Brain microvascular endothelial cell (primary cell): ENCODE results near the gene AKT1S1.

Experiments used
- DNase-seq: peaks from one replicate; pipeline ENCODE4 v3.0.0-alpha.2; 2020
- H3K27ac ChIP-seq: fragments of 250-450 bp; sonication (Bioruptor Pico); 2 replicates; pipeline ENCODE4 v1.5.1; 2020; ENCODE audit warnings: mild to moderate bottlenecking, moderate library complexity
- H3K27me3 ChIP-seq: fragments of 250-450 bp; sonication (Bioruptor Pico); replicated peaks from 2 replicates; pipeline ENCODE4 v1.5.1; 2020; ENCODE audit warnings: mild to moderate bottlenecking
- H3K36me3 ChIP-seq: fragments of 250-450 bp; sonication (Bioruptor Pico); replicated peaks from 2 replicates; pipeline ENCODE4 v1.5.1; 2020; ENCODE audit warnings: mild to moderate bottlenecking
- H3K4me3 ChIP-seq: 2 replicates; pipeline ENCODE4 v1.5.1; 2011; ENCODE audit warnings: low read depth, mild to moderate bottlenecking, control low read depth, low read length, moderate library complexity
- in situ Hi-C: cut with HindIII; loops from 2 replicates; pipeline ENCODE4 v1.10.0; 2017; ENCODE audit warnings: low sequenced_read_pairs, low pct_ligation_motif_present
- TF ChIP-seq, protein P1 (sequence below): IDR thresholded peaks from 2 replicates; pipeline ENCODE4 v1.5.1; 2011; ENCODE audit warnings: low read depth, mild to moderate bottlenecking, moderate library complexity, low read length, control low read depth, inconsistent platforms; ENCODE audit errors: missing control alignments

Gene AKT1S1

DNA sequence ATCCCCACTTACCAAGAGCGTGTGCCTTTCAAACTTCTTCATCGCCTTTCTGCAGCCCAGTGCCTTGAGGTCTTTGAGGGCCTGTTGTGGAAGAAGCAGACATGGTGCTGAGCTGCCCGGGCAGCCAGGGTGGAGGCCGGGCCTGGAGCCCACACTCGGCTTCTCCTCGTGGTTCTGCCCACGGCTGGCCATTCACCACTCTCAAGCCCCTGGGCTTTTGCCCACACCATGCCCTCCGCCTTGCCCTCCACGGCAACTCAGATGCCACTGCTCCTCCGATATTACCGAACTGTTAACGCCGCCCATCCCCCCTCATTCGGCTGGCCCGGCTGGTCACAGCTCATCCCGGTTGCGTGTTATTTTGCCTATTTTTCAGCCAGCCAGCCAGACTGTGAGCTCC, 14.2 kb upstream of the AKT1S1 start:
- in situ Hi-C loops: no loop called here
- no peak for DNase-seq
- Histone ChIP-seq H3K36me3 (peaks cover 3% of the 10 kb centered on the region), H3K27me3 (no peaks in the 10 kb centered on the region), H3K4me3 (no peak overlapping the region), H3K27ac (no peak overlapping the region)
- TF ChIP-seq, protein P1, sequence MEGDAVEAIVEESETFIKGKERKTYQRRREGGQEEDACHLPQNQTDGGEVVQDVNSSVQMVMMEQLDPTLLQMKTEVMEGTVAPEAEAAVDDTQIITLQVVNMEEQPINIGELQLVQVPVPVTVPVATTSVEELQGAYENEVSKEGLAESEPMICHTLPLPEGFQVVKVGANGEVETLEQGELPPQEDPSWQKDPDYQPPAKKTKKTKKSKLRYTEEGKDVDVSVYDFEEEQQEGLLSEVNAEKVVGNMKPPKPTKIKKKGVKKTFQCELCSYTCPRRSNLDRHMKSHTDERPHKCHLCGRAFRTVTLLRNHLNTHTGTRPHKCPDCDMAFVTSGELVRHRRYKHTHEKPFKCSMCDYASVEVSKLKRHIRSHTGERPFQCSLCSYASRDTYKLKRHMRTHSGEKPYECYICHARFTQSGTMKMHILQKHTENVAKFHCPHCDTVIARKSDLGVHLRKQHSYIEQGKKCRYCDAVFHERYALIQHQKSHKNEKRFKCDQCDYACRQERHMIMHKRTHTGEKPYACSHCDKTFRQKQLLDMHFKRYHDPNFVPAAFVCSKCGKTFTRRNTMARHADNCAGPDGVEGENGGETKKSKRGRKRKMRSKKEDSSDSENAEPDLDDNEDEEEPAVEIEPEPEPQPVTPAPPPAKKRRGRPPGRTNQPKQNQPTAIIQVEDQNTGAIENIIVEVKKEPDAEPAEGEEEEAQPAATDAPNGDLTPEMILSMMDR: no peak

DNA sequence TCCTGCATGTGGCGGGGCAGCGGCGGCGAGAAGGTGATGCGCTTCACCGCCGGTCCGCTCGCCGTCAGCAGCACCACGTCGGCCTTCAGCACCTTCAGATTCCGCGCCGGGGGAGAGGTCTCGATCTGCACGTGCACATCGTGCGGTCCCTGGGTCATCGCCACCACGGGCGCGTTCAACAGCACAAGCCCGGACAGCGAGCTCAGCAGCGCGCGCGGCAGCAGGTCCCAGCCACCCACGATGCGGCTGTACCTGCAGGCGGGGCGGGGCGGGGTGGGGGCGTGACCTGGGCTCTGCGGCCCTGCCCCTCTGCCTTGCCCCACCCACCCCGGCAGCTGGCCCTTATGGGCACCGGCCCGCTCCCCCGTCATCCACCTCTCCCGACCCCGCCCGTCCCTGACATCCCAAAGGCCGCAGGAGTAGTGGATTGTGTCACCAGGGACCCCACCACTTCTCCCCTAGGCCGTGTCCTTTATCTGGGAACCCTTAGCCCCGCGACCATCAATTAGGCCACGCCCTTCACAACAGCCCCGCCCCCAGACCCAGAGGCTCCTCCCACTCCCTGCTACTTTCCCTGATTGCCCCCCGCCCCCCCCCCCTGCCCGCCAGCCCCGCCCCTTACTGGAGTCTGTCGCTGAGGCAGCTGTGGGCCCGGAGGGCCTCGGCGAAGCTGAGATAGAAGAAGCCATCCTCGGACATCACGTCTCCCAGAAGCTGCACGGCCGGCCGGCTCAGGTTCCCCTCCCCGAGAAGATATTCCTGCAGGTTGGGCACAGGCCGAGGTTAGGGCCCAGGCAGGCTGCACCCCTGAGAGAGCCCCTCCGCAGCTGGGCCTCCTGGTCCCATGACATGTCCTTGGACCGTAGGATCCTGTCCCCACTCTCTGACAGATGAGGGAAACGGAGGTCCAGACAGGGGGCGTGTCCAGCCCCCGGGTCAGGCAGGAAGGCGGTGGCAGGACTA, 13.5 kb upstream of the AKT1S1 start:
- DNase-seq: no peak
- Histone ChIP-seq H3K4me3 (peak overlapping the region; percentile 5), H3K27ac (no peak overlapping the region), H3K36me3 (peaks cover 3% of the 10 kb centered on the region), H3K27me3 (no peaks in the 10 kb centered on the region)
- TF ChIP-seq, protein P1: no peak
- in situ Hi-C loops: no loop called here

DNA sequence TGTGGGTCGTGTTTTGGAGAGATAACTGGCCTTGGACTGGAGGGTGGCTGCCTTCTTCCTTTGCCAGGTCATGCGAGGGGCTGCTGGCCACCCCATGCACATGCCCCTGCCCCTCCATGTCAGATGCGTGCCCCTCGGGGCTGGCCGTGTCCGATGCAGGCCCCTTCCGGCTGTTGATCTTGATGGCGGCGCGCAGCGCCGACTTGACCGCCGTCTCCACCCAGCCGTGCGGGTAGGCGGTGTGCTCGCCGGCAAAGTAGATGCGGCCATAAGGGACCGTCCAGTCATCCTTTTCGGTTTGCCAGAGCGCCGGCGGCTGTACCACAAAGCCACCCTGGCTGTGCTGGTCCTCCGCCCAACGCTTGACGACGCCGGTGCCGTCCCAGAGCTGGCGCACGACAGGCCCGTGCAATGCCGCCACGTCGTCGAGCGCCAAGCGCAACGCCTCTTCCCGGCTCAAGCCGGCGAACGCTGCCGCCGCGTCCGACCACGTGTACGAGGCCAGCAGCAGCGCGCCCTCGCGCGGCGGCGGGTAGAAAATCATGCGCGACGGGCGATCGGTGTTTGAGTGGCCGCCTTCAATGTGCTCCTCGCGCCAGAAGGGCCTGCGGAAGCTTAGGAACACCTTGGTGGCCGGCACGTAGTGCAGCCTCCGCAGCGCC, 12.7 kb upstream of the AKT1S1 start:
- in situ Hi-C loops: no loop called here
- peak; percentile 60 for DNase-seq
- no peak overlapping the region for H3K27ac ChIP-seq
- peaks cover 5% of the 10 kb centered on the region for H3K36me3 ChIP-seq
- no peaks in the 10 kb centered on the region for H3K27me3 ChIP-seq
- H3K4me3 ChIP-seq: peak overlapping the region; percentile 5
- TF ChIP-seq, protein P1: peak; percentile 72

DNA sequence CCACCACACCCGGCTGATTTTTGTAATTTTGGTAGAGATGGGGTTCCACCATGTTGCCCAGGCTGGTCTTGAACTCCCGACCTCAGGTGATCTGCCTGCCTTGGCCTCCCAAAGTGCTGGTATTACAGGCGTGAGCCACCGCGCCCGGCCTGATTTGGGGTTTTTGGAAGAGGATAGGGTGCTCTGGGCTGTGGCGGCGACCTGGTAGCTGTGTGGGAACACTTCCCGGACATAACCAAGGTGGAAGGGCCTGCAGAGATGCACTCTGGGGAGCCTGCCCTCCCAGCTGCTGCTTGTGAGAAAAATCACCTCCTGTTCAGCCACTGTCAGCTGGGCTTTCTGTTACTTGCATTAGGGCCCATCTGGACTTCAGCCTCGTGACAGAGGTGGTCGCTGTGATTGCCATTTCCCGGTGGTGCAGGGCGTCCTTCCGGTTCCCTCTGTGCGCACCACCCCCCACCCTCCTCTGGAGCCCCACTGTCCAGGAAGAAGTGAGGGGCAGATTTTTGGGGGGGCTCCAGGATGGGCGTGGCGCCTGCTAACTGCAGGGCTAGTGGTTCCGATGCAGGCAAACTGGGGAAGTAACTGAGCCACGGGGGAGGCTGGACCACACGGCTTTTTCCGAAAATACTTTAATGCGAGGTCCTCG, 12.0 kb upstream of the AKT1S1 start:
- no peak overlapping the region for H3K27ac ChIP-seq
- in situ Hi-C loops: no loop called here
- TF ChIP-seq, protein P1: no peak

DNA sequence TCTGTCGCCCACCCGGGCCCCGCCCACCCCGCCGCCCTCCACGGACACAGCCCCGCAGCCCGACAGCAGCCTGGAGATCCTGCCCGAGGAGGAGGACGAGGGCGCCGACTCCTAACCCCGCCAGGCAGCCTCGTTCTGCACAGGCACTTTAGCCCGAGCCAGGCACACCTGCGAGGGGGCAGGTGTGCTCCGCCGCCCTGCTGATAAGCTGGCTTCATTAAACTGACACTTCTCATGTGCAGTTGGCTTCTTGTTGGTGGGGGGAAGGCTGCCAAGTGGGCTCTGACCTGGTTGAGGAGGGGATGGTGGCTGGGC, 11.3 kb upstream of the AKT1S1 start:
- Histone ChIP-seq H3K4me3 (no peak overlapping the region), H3K36me3 (peaks cover 16% of the 10 kb centered on the region)
- TF ChIP-seq, protein P1: no peak

More for the DNA sequence above, 12.0 kb upstream of the AKT1S1 start:
- no peak for DNase-seq
- no peaks in the 10 kb centered on the region for H3K27me3 ChIP-seq
- H3K36me3 ChIP-seq: peaks cover 9% of the 10 kb centered on the region
- no peak overlapping the region for H3K4me3 ChIP-seq

More for the DNA sequence above, 11.3 kb upstream of the AKT1S1 start:
- Histone ChIP-seq H3K27ac (no peak overlapping the region), H3K27me3 (no peaks in the 10 kb centered on the region)
- in situ Hi-C loops: no loop called here
- DNase-seq: no peak
